ENCODE data around the gene PDE8B.

DNA sequence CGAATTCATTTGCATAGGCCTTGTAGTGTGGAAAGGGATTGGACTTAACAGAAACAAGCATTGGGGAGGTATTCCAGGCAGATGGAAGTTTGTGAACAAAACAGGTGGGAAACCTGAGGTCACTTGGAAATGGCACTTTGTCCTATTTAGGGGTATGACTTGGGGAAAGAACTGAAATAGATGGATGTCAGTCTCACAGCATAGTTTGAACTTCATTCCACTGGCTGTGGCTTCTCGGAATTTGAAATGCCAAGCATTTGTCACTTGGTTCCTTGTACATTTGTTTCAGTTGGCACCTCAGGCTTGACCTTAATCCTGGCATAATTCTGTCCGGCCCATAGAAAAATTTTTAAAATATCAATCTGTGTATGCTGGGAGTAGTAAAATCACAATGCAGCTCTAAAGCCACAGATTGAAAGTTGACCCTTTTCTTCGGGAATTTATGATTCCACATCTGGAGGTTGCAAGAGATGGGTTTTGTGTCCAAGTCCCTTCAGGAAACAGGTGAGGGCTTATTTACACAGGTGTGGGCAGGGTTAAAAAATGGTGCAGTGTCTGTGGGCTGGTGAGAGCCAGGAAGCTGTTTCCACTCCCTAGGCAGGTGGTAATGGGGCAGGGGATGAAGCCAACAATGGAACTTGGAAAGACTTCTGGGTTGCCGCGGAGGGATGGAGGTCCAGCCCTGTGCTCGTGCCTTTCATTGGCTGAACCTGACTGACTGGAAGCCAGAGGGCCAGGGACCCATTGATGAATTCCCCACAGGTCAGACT is 39.2 kb upstream of the PDE8B start:
- TF ChIP-seq, protein P1, sequence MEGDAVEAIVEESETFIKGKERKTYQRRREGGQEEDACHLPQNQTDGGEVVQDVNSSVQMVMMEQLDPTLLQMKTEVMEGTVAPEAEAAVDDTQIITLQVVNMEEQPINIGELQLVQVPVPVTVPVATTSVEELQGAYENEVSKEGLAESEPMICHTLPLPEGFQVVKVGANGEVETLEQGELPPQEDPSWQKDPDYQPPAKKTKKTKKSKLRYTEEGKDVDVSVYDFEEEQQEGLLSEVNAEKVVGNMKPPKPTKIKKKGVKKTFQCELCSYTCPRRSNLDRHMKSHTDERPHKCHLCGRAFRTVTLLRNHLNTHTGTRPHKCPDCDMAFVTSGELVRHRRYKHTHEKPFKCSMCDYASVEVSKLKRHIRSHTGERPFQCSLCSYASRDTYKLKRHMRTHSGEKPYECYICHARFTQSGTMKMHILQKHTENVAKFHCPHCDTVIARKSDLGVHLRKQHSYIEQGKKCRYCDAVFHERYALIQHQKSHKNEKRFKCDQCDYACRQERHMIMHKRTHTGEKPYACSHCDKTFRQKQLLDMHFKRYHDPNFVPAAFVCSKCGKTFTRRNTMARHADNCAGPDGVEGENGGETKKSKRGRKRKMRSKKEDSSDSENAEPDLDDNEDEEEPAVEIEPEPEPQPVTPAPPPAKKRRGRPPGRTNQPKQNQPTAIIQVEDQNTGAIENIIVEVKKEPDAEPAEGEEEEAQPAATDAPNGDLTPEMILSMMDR (IDR thresholded peaks at IDR 0.05) = no peak
- no peak for TF ChIP-seq POLR2A (IDR thresholded peaks at IDR 0.05)

Data from right lobe of liver (tissue), 4 donors.